Stimulated activated CD4-positive, alpha-beta T cell treated with anti-CD3 and anti-CD28 coated beads, Interleukin-15, amount 100 ng/mL, for 24 hours (primary cell): ENCODE measurements around the gene SMCO4.
A peak's percentile ranks its signal among the peaks of the same experiment; 100 is the strongest.
"Not testable (repeated sequence)": the region's sequence is repeated elsewhere in the genome, so short reads cannot be mapped to it uniquely, and the experiment has no call there.

Source experiments
- DNase-seq: peaks from one replicate; pipeline ENCODE4 v3.0.0-alpha.2; 2020

Gene SMCO4, protein sequence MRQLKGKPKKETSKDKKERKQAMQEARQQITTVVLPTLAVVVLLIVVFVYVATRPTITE

DNA sequence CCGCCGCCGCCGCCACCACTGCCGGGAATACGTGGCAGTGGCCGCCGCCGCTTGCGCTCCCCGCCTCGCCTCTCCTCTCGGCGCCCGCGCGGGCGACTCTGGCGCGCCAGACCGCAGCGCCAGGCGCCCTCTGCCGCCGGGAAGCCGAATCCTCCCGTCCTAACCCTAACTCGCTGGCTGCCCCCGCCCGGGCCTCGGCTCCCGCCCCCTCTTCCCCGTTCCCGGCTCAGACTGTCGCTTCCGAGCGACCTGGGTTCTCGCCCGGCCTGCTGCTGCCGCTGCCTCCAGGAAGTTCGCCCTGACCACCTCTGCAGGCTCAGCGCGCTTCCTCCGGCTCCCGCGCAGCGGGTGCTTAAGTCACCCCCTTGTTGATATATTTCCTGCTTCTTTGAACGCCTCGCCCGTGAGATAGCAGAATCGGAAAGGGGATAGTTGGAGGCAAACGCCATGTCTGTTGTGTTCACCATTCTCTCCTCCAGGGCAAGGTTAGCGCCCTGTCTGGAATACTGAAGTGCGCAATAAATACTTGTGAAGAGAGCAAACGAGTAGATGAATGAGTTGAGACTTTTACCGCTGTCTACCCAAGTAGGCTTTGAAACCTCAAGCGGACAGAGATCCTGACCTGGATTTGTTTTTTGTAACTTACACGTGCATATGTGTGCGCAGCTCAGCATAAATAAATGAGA lies at the start of gene SMCO4:
Gene SMCO4 (minus strand): TSS at position 100 of the 686 bp plus-strand sequence. CDS start 64,202 bp downstream, outside the sequence.
- DNase-seq = peak; percentile 85

GRCh38 chr11:93591247-93591898 lies 48.2 kb upstream of the SMCO4 start:
- DNase-seq = no peak

GRCh38 chr11:93589347-93589746 lies 46.2 kb upstream of the SMCO4 start:
- DNase-seq = no peak

GRCh38 chr11:93587858-93588581 lies 44.8 kb upstream of the SMCO4 start:
- no peak for DNase-seq

DNA sequence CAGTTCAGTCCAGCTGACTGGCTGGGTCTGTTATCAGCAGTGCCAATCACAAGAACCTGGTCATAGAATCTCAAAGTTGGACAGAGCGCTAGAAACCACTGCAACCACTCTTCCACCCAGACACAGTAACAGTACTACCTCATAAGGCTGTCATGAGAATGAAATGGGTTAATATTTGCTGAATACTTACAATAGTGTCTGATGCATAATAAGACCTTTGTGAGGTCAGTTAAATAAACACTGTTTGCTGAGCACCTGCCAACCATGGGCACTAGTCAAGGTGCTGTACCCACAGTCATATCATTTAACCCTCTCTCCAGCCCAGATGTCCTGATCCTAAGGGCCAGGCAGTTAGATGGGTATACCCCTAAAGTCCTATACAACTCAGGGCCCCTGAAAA lies 44.2 kb upstream of the SMCO4 start:
- DNase-seq = not testable (repeated sequence)

DNA sequence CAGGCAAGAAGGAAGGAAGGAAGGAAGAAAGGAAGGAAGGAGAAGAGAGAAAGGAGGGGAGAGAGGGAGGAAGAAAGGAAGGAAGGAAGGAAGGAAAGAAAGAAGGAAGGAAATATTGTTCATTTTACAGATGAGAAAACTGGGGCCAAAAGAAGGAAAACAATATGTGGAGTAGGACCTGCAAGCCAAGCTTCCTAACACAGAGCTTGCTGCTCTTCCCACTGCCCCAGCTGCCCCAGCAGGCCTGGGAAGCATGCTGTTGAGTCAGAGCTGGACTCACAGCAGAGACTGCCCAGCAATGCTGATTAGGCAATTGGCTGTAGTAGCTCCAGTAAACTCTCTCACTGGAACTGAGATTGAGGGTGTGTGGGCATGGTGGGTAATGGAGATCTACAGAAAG lies 42.6 kb upstream of the SMCO4 start:
- no peak for DNase-seq

GRCh38 chr11:93583490-93583889 lies 40.3 kb upstream of the SMCO4 start:
- DNase-seq = no peak

GRCh38 chr11:93579187-93579751 lies 36.1 kb upstream of the SMCO4 start:
- DNase-seq = no peak

DNA sequence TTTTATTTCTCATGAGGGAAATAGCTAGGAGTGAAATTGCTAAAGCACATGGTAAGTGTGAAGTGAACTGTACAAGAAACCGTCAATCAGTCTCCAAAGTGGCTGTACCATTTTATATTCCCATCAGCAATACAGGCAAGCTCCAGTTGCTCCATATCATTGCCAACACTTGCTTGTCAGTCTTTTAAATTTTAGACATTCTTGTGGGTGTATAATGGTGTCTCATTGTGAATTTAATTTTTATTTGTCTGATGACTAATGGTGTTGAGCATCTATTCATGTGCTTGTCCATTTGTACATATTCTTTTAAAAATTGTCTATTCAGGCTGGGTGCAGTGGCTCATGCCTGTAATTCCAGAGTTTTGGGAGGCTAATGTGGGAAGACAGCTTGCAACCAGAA lies 34.1 kb upstream of the SMCO4 start:
- DNase-seq = no peak

DNA sequence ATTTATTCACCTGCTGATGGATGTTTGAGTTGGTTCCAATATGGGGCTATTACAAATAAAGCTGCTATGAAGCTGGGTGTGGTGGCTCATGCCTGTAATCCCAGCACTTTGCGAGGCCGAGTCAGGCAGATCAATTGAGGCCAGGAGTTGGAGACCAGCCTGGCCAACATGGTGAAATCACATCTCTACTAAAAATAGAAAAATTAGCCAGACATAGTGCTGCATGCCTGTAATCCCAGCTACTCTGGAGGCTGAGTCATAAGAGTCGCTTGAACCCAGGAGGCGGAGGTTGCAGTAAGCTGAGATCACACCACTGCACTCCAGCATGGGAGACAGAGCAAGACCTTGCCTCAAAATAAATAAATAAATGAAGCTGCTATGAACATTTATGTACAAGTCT lies 33.7 kb upstream of the SMCO4 start:
- DNase-seq = not testable (repeated sequence)

GRCh38 chr11:93574638-93575220 lies 31.5 kb upstream of the SMCO4 start:
- DNase-seq = no peak

- no peak for DNase-seq
These were observed 30.0 kb upstream of the SMCO4 start for GRCh38 chr11:93573184-93573583.

- DNase-seq = no peak
These were observed 29.4 kb upstream of the SMCO4 start for GRCh38 chr11:93572621-93573020.

DNA sequence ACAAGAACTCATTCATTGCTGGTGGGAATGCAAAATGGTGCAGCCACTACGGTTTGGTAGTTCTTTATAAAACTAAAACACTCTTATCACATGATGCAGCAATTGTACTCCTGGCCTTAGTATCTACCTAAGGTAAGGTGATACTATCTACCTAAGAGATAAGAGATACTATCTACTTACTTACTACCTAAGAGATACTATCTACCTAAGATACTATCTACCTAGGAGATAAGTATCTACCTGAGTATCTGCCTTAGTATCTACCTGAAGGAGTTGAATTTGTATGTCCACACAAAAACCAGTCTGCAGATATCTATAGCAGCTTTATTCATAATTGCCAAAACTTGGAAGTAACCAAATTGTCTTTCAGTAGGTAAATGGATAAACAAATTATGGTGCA lies 29.0 kb upstream of the SMCO4 start:
- DNase-seq = no peak

DNA sequence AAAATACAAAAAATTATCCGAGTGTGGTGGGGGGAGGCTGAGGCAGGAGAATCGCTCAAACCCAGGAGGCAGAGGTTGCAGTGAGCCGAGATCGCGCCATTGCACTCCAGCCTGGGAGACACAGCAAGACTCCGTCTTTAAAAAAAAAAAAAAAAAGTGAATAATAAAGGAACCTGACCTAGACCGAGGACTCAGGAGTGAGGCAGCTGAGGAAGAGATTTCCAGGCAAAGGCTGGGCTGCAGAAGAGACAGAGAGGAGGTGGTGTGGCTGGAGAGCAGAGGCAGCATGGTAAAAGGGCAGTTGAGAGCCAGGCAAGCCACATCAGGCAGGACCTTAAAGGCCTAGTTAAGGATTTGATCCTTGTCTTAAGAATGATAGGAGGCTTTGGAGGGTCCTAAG lies 28.4 kb upstream of the SMCO4 start:
- no peak for DNase-seq

- no peak for DNase-seq
These were observed 27.7 kb upstream of the SMCO4 start for GRCh38 chr11:93570759-93571413.

DNA sequence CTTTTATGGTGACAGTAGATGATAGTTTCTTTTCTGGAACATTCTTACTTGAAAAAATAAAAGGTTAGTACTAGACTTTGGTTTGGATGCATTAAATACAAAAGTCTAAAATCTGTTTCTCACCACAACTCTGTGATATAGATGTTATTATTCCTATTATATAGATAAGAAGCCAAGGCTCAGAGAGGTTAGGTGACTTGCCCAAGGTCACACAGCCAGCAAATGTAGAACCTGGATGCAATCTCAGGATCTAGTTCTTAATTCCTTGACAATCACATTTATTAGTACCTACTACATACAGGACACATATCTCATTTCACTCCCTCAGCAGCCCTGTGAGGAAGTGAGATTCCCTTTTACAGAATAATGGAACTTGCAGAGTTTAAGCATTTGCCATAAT lies 26.3 kb upstream of the SMCO4 start:
- DNase-seq = no peak

GRCh38 chr11:93568726-93569125 lies 25.5 kb upstream of the SMCO4 start:
- DNase-seq = no peak

- DNase-seq = no peak
These were observed 24.3 kb upstream of the SMCO4 start for GRCh38 chr11:93567401-93567895.

DNA sequence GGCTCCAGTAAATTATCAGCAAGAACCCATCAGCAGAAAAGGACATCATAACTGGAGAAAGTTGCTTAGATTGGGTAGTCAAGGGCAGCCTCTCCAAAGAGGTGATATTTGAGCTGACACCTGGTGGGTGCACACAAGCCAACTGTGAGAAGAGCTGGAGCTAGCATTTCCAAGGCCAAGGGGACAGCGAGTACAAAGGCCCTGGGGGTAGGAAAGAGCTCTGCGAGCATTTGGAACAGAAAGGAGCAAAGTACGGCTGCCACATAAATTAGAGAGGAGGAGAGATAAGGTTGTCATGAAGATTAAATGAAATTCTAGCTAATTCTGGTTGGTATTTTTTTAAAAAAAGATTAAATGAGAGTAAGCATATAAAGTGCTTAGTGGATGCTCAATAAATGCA lies 21.7 kb upstream of the SMCO4 start:
- no peak for DNase-seq

GRCh38 chr11:93563857-93564256 lies 20.7 kb upstream of the SMCO4 start:
- no peak for DNase-seq

DNA sequence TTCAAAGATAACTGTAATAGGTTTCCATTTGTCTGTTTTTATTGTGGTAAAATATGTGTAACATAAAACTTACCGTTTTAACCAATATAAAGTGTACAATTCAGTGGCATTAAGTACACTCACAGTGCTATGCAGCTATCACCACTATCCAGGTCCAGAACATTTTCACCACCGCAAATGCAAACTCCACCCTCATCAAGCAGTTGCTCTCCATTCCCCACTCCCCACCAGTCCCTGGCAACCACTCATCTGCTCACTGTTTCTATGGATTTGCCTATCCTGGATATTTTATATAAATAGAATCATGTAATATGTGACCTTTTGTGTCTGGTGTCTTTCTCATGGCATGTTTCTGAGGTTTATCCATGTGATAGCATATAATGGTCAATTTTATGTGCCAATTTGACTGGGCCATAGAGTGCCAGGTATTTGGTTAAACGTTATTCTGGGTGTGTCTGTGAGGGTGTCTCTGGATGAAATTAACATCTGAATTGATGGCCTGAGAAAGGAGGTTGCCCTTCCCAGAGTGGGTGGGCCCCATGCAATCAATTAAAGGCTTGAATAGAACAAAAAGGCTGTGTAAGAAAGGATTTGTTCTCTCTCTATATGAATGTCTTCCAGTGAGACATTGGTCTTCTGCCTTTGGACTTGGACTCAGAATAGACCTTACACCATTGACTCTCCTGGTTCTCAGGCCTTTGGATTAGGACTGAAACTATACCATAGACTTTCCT lies 17.2 kb upstream of the SMCO4 start:
- DNase-seq = no peak
